HG02623 (cell line): ENCODE measurements around the gene SOHLH2.

Source experiments
- ATAC-seq: cut with Tn5 transposase; IDR thresholded peaks from one replicate; pipeline ENCODE4 v1.9.1; 2021; ENCODE audit warnings: moderate library complexity; ENCODE audit not compliant: unreplicated experiment

SOHLH2 gene

DNA sequence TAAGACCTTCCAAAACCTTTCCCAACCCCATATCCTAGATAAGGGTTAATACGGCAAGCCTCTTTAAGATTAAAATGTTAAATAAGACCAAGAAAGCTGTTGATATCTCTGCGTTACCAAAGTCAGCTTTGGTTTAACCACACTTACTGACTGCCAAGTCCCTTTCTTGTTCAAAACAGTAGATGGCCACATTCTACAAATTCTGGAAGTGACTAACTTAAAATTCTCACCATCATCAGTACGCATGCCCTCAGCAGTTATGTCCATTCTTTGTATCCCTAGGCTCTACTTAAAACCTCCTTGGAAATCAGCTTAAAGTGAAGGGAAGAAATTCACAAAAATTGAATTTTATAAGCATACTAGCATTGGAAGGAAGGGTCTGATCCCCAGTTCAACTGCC, 23.6 kb downstream of the SOHLH2 start:
- no peak for ATAC-seq

DNA sequence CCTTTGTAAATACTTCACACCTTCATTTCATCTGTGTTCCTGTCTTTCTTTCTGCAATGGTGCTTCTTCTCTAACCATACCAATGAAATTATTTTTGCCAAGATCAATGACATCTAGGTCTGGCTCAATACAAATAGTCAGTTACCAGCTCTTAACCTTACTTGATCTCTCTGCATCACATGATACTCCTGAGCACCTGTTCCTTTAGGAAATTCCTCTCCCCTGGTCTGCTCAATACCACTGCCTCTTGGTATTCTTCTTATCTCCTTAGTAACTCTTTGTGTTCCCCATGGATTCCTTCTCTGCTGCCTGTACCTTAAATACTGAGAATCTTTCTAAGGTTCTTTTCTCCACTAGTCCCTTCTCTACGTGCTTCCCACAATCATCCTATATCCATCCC, 25.9 kb downstream of the SOHLH2 start:
- no peak for ATAC-seq

DNA sequence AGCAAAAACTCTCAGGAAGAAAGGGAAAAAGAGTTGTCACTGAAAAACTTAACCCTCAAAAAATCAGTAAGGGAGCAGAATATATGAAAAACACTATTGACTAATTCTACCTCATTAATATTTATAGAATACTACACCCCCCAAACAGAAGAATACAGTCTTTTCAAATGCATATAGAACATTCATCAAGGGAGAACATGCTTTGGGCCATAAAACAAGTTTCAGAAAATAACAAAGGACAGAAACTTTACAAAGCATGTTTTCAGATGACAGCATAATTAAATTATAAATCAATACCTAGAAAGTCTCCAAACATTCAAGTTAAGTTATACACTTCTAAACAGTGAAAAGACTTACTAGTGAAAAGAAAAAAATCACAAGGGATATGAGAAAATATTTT, 30.5 kb downstream of the SOHLH2 start:
- ATAC-seq, result no peak

DNA sequence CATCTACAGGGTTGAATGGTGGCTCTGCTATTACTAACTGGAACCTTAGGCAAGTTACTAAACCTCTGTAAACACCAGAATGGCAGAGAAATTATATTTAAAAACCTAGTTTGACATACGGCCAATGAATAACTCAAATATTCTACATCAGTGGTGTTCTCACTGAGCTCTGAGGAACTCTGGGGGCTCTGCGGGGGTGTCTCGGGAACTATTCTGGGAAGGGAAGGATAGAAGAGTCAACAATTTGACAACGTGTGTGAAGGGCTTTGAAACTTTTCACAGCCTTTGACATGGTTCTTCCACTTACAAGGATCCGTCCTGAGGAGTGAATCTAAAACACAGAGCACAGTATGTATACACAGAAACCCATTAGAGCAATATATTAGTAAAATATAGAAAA, 38.7 kb downstream of the SOHLH2 start:
- ATAC-seq, result no peak

DNA sequence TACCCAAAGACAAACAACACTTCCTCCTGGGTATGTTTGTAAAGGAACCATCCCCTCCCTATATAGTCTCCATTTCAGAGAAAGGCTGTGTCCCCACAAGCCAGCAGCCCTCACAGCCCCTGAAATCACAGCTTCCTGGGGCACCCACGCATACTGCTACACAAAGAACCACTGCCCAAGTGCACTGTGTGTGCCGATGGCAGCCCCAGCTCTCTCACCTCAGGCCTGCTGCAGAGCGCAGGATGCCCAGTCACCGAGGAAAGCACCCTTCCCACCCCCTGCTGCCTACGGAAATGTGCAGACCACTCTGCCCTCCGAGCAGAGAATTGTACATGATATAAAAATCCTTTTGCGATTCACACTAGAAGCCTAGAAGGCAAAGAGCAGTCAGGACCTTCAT, 39.4 kb downstream of the SOHLH2 start:
- no peak for ATAC-seq

DNA sequence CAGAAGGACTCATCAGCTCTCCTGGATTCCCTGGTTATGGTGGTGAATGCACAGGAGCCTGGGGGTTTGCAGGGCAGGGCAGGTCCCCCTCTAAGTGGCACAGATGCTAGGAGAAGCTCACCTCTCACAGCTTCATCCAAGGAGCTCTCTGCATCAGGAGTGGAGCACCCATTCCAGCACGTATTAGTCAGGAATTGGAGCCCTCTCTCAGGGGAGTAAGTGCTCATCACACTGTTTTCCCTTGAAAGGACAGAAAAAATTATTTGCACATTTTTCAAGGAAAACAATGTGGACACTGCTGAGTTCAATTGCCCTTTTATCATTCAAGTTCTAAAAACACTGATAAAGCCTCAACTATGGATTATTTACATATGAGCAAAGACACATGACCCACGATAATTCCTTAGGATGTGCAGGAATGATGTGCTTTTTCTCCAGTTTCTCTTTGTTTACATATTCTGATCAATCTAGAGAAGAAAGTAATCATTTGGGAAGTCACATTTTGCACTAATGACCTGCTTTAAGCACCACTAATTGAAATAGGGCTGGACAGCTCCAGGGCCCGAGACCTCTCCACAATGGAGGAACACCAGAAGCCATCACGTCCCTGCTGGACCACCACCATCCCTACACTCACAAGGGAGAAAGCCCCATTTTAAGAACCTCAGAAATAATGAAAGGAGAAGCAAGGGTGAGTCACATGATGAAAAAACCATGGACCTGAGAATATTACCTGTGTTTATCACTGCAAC, 40.6 kb downstream of the SOHLH2 start:
- no peak for ATAC-seq

DNA sequence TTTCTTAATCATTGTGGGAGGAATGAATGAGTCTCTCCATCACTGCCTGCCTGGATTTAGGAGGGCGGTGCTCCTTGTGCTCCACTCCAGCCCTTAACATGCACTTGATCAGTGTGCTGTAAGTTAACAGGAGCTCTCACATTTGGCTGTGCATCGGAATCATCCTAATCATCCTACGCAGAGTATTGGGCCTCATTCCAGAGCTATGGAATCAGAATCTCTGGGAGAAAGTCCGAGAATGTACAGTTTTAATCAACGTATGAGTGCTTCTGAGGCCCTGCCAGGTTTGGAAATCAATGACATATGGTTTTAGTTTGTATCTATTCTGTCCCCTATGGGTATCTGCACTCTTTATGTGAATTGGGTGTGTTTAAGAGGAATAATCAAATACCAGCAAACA, 48.3 kb downstream of the SOHLH2 start:
- no peak for ATAC-seq

DNA sequence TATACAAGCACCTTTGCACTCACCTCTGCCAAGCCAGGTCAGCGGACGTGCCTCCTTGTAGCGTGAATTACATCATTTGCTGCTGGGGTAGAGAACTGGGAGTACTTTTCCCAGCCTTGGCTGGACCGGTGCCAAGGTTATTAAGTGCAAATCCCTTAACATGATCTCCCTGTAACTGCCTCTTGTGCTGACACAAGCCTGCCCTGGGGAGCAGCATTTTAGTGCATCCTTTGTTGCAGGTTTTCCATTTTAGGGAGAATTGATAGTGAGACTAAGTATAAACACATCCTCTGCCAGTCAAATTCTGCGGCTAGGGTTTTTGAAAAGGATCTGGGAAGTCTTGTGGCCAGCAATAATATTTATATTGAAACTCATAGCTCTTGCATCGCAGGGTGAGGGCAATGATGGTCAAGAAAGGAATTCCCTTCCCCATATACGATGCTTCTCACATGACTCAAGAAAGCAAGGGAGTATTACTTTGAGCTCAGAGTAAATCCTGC, 50.5 kb downstream of the SOHLH2 start:
- no peak for ATAC-seq

DNA sequence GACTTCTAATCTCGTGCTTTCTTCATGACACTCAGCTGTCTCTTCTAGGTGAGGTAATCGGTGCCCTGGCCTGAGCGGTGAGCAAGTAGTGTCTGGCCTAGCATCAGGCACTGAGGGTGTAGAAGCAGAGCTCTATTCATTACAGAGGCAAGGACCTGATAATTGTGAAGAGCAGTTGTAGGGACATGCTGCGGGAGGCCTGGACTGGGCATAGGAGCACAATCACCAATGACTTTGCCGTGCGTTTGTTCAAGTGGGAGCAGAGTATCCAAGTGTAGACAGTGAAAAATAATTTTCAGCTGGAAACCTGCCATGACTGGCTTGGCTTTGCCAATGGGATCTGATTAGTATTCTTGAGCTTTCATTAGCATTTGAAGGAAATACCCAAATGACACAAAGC, 51.1 kb downstream of the SOHLH2 start:
- no peak for ATAC-seq

DNA sequence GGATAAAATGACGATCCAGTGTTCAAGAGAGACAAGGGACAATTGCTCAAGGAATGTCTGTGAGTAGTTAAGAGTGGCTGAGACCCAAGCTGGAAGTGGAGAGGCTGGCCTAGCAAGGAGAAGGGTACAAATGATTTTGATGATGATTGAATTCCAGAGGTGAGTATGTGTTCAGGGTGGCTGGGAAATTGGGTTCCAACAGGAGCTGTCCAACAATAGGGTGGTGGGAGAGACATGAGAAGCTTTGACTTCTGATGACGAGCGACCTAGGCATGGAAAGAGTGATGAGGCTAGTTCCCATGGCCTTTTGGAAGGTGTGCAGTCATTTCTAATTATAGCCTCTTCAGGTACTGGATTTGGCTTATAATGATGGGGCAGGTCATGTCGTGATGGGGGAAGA, 54.1 kb downstream of the SOHLH2 start:
- no peak for ATAC-seq

DNA sequence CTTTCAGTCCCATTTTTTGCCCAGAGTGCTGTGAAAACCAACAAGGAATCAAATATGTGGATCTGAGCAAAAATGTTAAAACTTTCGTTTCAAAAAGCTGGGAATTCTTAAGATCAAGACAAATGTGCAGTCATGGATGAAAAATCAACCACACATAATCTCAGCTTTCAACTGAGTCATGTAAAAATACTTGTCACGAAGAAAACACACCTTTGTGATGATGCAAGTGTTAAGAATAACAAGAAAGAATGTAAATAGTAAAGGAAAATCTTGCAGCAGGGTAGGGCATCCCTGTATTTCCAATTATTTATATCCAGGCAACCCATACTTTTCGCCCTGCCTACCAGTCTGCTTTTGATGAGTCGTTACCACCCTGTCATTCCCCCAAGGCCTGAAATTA, 55.7 kb downstream of the SOHLH2 start:
- ATAC-seq, result no peak

DNA sequence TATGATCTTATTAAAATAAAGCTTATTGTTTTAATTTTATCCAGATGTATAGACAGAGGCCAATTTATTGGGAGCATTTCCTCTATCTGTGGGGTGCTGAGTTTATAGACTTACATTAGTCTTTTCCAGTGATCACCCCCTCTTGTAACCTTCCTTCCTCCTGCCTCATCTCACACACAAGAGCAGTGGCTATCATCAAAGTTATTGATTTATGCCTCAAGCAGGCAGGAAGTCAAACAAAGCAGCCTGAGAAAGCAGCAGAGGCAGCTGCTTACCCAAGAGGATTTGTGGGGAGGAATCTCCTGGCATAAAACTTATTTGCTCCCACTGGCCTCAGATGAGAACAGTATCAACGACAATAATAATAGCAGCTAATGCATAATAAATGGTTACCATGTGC, 56.9 kb downstream of the SOHLH2 start:
- ATAC-seq, result no peak

DNA sequence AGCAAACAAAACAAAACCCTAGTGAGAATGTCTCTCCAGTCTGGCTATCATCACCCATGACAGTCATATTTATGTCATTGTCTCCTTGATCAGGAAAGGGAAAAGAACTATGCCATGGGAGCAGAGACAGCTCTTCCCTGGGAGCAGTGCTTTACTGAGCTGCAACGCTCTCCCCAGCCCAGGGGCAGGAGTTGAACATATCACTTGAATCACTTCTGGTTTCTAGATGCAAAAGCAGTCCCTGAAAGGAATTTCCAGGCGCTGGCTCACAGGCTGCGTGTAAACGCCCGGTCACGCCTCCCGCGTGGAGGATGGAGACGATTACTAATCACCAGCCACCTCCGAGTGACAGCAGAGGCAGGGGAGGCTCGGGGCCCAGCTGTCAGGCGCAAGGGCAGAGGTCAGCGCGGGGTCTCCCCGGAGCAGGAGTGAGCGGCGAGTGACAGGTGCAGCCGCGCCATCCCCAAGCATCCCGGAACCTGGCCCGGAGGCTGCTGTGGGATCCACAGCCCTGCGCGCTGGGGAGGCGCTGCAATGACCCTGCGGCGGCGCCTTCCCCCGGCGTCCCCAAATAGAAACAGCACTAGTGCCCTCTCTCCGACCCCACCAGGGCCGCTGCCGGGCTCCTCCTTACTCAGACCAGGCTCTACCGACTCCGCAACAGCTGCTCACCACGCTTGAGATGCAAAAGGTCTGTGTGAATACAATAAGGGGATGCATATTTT, 59.6 kb downstream of the SOHLH2 start:
- no peak for ATAC-seq

DNA sequence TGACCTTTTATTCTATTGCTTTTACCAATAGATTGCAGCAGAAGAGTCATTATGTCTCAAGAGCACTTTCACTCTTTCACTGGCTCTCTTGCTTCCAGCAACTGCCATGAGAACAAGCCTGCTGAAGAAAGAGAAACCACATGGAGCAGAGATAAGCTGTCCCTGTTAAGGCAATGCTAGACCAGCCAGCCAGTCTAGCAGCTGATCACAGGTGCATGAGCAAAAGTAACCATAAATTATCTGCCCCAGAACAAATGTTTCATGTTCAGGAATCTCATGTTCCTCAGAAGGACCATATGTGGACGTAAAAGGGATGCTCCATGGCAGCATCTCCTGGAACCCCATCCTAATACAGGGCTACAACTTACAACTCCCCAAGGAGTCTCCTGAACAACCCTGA, 62.8 kb downstream of the SOHLH2 start:
- no peak for ATAC-seq

DNA sequence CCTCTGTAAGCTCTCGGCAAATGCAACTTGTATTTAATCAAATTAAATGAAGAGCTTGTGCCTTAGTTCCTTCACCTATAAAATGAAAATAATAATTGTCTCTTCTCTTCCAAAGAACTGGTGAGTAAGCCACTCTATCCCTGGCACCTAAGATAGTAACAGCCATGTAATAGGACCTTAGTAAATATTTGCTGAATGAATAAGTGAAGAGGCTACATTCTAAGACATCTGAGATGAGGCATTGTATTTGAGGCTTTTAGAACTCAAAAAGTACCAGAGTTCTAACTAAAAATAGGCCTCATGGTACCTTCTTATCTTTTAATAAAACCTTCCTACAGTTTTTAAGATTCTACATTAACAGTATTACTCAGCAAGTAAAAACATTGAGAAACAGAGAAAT, 65.9 kb downstream of the SOHLH2 start:
- no peak for ATAC-seq

DNA sequence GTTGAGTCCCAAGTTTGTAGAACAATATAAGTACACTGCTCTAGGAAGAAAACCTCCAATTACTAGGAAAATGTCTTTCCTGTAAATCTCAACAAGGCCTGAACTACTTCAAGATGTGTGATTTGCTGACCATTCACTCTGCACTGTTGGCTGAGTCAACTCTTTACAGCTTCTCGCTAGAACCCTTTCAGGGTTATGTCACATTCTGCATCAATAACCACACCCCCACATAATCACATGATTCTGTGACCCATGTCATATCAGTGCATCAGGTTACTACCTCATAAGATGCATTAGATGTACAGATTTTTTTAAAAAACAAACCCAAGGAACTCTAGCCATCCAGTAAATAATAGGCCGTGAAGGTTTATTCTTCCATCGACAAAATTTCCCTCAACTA, 67.0 kb downstream of the SOHLH2 start:
- ATAC-seq, result no peak

DNA sequence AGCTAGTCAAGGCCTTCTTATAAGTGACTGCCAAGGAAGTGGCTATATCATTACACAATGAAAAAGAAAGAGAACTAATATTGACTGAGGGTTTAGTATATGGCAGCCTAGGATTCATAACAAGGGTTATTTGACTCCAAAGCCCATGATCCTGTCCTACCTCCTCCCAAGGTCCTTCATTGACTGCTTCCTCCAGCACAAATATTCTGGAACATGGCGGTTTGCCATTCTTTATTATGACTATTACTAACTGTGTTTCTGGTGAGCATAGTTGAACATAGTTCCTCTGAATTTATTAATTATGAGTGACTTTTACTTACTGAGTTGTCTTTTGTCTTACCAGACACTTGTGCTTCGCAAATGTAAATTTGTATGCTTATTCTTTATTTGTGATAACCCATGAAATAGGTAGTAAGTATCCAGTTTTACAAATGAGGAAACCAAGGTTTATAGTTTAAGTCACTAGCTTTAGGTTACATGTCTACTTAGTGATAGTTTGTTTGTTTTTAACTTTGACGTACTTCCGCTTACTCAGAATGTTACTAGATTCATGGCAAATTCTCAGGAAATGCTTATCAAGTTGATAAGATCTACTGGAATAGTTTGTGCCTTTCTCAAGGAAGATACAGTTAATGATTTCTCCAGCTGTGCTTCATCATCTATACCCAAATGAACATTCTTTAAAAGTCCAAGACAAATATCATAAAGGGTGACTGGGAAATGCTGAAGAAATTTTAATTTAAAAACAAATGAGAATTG, 67.7 kb downstream of the SOHLH2 start:
- ATAC-seq, result no peak

DNA sequence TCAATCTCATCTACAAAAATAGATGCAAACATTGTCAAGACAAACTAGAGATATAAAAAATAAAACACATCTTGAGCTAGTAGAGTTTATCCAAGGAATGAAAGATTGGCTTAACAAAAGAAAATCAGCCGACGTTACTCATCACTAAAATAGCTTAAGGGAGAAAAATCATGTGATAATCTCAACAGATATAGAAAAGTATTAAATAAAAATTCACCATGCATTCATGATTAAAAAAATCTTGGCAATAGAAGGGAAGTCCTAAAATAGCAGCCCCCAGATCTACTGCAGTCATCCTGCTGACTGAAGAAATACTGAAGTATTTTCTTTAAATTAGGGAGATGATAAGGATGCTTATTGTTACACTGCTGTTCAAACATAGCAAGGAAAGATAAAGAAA, 70.6 kb downstream of the SOHLH2 start:
- no peak for ATAC-seq

DNA sequence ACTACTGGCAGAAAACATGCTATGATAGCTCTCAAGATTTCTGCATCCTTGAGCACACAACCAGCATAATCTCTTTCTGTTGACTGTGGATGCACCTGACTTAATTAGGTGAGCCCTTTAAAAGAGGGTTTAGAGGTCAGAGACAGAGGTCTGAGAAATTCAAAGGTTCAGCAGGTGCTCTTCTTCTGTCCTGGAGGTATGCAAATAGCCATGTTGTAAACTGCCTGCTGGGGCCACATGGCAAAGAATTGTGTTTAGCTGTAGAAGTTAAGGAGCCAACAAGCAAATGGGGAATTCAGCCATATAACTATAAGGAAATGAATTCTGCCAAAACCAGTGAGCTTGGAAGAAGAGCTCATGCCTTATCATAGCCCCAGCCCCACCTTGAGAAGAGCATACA, 71.6 kb downstream of the SOHLH2 start:
- no peak for ATAC-seq

DNA sequence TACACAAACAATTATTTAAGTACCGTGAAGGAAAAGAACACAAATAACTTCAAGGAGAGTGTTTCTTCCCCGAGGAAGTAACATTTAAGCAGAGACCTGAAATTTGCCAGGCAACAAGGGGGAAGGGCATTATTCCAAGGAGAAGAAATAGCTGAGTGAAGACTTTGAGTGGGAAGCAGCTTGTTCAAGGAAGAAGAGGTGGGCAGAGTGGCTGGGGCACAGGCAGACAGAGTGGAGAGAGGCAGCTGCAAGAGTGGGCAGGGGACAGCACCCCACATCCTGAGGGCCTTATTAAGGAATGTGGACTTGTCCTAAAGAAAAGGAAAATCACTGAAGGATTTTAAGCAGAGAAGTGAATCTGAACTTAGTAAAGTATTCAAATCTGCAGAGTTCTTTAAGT, 78.5 kb downstream of the SOHLH2 start:
- no peak for ATAC-seq

DNA sequence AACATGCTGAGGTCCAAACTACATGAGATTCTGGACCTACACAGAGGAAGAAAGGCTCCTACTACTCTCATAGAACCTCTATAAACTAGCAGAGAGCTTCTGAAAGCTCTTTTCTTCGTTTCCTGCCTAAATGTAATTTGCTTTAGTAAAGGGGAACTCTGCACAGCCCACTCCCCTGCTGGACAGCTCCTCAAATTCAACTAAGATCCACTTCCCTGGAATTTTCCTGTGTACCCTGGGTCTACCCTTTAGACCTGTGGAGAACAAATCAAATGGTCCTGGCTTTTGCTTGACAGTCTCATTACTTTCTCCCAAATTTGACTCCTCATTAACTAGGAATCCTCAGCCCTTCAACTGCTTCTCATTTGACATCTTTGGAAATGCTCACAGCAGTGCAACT, 79.7 kb downstream of the SOHLH2 start:
- ATAC-seq, result no peak
